Jurkat, Clone E6-1 (cell line): Measurements from ENCODE around the gene BTBD6.

ENCODE experiments used
- DNase-seq: peaks from one replicate; pipeline ENCODE4 v3.0.0-alpha.2; 2011; ENCODE audit warnings: low read depth, low spot score
- H3K4me3 ChIP-seq: 2 replicates; pipeline ENCODE4 v1.5.1; 2011; ENCODE audit warnings: mild to moderate bottlenecking, low read length, control low read depth, moderate library complexity

Gene BTBD6

GRCh38 chr14:105209646-105210045, 38.7 kb upstream of the BTBD6 start:
- H3K4me3 ChIP-seq, result no peak overlapping the region
- DNase-seq, result no peak

GRCh38 chr14:105210266-105211025, 37.9 kb upstream of the BTBD6 start:
- DNase-seq, result no peak
- H3K4me3 ChIP-seq, result no peak overlapping the region

DNA sequence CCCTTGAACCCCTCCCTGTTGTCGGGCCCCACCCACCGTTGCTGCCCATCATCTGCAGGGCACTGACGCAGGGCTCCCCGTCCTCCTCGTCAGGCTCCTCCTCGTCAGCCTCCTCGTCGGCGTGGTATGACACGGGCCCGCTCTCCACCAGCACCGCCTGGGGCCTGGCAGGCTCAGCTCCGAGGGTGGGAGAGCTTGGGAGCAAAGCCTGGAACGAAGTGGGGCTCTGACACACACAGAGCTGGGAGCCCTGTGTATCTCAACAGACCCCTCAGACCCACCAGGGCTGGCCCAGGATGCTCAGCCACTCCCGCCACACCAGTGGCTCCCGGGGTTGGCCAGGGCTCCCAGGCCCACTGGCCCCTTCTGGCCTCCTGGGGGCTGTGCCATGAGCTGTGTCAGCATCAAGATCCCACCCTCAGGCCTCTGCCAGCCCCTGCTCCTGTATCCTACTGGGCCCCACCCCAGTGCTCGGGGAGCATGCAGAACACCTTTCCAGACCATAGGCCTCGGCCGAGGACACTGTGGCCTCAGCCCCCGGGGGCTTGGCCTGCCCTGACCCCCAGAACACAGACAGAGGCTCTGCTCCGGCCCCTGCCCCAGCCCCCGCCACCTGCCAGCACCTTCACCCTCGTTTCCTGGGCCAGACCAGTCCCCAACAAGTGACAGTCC, 37.1 kb upstream of the BTBD6 start:
- H3K4me3 ChIP-seq, result no peak overlapping the region
- no peak for DNase-seq

- DNase-seq, result no peak
- H3K4me3 ChIP-seq, result no peak overlapping the region
Observed at GRCh38 chr14:105211758-105212089, 36.6 kb upstream of the BTBD6 start.

DNA sequence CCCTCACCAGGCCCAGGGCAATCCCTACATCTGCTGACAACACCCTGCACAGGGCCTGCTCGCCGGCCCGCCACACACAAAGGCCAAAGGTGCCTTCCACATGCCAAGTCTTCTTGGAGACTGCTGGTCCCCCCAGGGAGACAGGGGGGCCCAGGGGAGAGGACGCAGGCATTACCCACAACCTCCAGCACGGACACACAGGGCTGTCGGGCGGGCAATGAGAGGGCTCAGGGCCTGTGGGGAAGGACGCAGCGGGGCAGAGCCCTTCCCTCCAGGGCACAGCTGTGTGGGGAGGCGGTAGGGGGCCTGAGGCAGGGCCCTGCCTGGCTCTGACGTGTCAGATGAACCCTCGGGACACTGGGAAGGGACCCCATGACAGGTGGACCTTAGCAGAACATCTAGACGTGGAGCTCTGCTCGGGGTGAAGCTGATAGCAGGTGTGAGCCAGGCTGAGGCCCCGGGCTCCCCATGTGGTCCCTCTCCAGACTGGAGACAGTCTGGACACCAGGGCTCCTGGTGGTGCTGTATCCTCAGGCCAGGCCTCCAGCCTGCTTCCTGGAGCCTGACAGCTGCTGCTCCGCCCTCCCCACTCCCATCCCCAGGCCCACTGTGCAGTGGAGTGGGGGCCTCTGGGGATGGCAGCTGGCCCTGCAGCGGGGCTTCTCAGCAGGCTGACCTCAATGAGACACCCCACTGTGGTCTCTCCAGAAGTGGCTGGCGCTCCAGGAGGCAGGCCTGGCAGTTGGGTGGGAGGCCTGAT, 35.6 kb upstream of the BTBD6 start:
- DNase-seq, result no peak
- H3K4me3 ChIP-seq, result no peak overlapping the region

DNA sequence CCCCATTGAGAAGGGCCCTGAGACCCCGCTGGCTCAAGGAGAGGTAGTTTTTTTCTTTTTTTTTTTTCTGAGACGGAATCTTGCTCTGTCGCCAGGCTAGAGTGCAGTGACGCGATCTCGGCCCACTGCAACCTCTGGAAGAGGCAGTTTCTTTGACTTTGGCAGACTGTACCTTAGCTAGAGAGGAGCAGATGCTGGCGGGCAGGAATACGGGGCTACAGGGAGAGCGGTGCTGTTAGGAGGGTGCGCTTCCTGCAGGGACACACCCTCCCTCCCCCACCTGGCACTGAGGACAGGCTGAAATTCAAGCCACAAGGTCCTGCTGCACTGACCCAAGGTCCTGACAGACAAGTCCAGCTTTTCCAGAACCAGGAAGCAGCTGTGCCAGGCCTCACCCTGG, 35.0 kb upstream of the BTBD6 start:
- H3K4me3 ChIP-seq, result no peak overlapping the region
- no peak for DNase-seq

DNA sequence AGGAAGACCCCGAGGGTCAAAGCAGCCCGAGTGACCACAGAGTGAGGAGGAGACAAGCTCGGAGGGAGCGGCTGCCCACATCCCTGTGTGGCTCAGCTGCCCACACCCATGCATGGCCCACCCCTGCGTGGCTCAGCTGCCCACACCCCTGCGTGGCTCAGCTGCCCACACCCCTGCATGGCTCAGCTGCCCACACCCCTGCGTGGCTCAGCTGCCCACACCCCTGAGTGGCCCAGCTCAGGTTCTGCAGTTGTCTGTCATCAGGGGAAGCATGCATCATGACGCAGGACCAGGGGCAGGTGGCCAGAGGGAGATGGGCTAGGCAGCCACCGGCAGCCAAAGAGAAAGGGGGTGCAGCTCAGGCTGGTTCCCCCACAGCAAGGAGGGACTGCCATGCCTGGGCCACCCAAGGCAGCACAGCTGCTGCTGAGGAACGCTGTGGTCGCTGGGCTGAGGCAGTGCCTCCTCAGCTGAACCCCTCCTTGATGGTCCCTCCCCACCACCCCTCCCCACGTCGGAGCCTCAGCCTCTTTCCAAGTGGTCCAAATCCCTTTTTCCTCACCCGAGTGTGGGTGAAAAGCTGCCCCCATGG, 33.9 kb upstream of the BTBD6 start:
- H3K4me3 ChIP-seq, result no peak overlapping the region
- no peak for DNase-seq

GRCh38 chr14:105215602-105216001, 32.7 kb upstream of the BTBD6 start:
- no peak overlapping the region for H3K4me3 ChIP-seq
- no peak for DNase-seq

GRCh38 chr14:105216490-105217247, 31.7 kb upstream of the BTBD6 start:
- DNase-seq, result no peak
- no peak overlapping the region for H3K4me3 ChIP-seq

GRCh38 chr14:105217774-105218173, 30.6 kb upstream of the BTBD6 start:
- no peak for DNase-seq
- H3K4me3 ChIP-seq, result no peak overlapping the region

- DNase-seq, result no peak
- H3K4me3 ChIP-seq, result no peak overlapping the region
Observed at GRCh38 chr14:105218611-105219010, 29.7 kb upstream of the BTBD6 start.

- DNase-seq, result no peak
- no peak overlapping the region for H3K4me3 ChIP-seq
Observed at GRCh38 chr14:105219043-105219612, 29.2 kb upstream of the BTBD6 start.

- DNase-seq, result no peak
- H3K4me3 ChIP-seq, result no peak overlapping the region
Observed at GRCh38 chr14:105219753-105220152, 28.6 kb upstream of the BTBD6 start.

- no peak for DNase-seq
- H3K4me3 ChIP-seq, result no peak overlapping the region
Observed at GRCh38 chr14:105220699-105221597, 27.4 kb upstream of the BTBD6 start.

DNA sequence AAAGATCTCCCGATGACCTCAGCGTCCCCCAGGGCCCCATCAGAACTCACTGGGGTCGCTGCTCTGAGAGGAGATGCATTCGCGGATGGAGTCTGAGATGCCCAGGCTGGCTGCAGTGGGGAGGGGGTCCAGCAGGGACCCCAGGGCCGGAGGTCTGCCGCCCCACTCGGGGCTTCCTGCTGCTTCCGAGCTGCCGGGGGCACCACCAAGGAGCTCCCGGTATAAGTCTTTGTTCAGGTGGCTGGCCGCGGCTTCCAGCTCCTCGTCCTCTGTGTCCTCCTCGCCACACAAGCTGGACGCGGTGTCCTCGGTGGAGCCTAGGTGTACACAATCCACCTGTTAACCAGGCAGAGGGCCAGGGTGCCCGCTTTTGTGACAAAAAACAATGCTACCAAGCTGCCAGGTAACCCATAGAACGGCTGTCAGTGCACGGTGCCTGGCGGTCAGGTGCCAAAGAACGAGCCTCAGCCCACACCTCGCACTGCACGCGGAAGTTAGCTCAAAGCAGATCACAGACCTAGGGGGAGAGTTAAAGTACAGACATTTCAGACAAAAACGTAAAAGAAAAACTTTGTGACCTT, 26.6 kb upstream of the BTBD6 start:
- DNase-seq, result no peak
- no peak overlapping the region for H3K4me3 ChIP-seq

- no peak overlapping the region for H3K4me3 ChIP-seq
- no peak for DNase-seq
Observed at GRCh38 chr14:105223260-105223659, 25.1 kb upstream of the BTBD6 start.

DNA sequence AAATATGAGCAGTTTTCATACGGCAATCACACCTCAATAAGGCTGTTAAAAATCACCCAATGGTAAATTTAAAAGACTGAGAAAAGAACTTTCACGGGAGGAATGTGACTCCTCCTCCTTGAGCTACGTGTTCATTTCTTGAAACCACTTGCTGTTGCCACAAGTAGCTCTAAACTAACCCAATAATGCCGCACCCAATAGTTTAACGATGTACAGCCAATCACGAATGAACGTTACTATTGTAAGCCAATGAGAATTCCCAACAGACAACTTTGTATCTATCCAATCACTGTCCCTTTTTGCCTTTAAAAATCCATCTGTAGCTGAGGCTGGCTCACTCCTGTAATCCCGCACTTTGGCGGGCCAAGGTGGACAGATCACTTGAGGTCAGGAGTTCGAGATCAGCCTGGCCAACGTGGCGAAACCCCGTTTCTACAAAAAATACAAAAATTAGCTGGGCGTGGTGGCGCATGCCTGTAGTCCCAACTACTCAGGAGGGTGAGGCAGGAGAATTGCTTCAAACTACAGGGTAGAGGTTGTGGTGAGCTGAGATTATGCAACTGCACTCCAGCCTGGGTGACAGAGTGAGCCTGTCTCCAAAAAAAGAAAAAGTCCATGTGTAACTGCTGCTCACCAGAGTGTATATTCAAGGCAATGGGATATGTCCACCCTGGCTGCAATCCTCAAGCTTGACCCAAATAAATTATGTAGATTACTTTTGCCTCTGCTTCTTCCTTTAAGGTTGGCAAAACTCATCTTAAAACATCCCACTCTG, 24.4 kb upstream of the BTBD6 start:
- no peak overlapping the region for H3K4me3 ChIP-seq
- DNase-seq, result no peak
